CD4-positive, alpha-beta T cell treated with Interleukin-4 for 1 hour (primary cell): ENCODE results near the gene TJP1.

Experiments
- DNase-seq, 2 donors: peaks; one replicate each; pipeline ENCODE4 v3.0.0-alpha.2; 2020 to 2022

TJP1 gene

DNA sequence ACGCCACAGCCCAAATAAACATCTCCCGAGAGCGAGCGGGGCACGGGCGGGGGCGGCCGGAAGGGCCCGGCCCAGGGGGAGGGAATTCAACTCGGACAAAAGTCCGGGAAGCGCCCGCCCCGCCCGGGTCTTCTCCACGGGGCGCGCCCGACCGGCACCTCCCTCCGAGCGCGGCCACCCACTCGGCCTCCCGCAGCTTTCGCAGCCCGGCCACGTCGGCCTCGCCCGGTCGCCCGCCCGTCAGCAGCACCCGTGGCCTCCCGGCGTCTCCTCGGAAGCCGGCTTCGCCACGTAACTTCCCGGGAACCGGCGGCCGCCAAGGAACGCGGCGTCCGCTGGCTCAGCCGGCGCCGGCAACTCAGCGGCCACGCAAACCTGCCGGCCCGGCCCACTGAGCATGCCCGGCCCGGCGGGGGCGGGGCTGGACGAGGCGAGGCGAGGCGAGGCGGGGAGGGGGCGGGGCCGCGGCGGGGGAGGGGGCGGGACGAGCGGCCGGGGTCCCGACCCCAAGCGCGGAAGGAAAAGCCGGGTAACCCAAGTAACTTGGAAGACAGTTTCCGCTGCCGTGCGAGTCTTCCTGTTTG lies at the start of gene TJP1:
Gene TJP1, minus strand, starts transcription at position 369 of the 584 bp plus-strand sequence. CDS start 440 bp downstream, outside the sequence.
- no peak for DNase-seq

DNA sequence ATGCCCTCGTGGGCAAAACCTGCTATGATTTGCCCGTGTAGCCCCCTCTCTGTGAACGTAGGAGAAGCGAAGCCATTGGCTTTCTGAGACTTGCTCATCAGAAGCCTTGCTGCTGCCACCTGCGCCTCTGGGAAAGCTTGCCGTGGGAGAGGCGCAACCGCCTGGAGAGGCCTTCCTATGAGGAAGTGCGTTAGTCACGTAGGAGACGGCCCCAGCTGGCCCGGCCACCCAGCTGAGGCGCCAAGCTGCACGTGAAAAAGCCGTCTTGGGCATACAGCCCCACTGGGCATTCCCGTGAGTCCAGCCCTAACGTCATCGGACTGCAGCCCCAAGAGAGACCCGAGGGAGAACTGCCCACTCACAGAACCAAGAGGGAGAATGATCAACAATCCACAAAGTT lies 49.1 kb upstream of the TJP1 start:
- DNase-seq = no peak

DNA sequence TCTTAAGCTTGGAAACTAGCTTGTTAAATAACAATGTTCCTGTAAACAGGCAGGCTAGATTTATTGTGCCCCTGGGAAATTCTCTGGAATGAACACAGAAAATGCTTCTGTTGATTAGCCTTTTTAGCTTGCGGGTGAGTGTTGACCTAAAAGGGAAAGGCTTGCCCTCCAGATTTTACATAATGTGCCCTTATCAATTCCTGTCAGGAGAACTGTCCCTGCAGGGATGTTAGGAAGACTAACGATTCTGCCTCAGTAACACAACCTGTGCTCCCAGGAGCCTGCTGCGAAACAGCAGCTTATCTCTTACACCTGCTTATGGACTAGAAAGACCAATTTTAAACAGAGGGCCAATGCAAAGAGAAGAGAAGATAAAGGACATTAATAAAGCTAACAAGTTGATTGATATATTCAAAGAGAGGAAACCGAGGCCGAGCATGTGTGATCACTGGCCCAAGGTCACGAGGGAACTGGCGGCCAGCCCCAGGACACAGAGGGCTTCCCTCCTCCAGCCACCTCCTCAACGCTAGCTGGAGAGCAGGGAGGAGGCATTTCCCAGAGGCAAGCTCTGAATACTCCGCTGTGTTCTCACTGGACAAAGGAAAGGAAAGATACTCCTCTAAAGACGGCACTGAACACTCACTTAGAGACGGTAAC lies 48.4 kb upstream of the TJP1 start:
- DNase-seq = no peak

DNA sequence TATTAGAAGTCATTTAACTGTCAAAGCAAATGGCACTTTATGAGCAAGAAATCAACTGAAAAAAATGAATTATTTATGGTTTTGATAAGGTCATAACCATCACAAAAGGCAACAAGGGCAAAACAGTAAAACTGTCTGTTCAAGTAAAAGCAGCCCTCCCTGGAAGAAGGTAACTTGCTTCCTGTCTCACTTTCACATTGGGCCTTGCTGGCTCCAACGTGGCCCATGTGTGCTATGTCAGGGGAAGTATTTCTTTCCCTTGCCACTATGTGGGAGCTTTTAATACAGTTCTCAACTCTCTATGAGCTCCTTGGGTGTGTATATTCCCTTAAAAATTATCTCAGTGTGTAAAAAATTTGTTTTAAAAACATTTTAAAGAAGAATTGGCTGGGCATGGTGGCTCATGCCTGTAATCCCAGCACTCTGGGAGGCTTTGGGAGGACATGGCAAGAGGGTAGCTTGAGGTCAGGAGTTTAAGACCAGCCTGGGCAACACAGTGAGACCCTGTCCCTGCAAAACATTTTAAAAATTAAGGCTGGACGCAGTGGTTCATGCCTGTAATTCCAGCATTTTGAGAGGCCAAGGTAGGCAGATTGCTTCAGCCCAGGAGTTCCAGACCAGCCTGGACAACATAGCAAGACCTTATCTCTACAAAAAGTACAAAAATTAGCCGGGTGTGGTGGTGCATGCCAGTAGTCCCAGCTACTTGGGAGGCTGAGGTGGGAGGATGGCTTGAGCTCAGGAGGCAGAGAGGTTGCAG lies 45.2 kb upstream of the TJP1 start:
- no peak for DNase-seq

DNA sequence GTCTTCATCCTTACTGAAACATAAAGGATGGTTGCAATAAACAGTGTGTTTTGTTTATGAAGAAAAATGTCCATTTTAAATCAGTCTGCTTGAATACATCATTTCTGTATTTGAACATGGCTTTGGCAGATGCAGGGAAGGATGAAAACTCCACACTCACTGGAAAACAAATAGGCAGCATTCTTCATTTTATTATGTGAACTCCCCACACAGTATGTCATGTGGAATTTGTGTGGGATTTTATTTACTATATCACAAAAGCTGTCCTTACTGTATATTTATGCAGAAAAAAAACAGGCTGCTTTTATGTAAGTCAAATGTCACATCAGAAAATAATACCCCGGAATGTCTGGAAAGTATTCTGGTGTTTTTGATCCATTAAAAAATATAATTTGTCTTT lies 44.1 kb upstream of the TJP1 start:
- no peak for DNase-seq

DNA sequence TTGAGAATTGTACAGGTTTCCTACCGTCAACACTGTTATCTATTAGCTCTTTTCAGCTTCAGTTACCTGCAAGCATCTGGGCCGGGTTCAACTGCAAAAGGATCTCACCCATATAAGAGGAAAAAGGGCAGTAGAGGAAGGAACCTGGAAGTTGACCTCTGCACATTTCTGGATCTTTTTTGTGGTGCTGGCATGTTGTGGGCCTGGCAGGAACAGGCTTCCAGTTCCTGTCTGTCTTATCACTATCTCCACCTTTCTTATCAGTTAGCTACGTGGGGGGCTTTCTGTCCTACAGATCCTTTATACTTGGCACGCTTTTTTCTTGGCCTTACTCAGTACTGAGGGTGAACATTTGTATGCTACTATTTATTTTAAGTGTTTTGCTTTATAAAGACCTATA lies 42.2 kb upstream of the TJP1 start:
- DNase-seq = no peak

DNA sequence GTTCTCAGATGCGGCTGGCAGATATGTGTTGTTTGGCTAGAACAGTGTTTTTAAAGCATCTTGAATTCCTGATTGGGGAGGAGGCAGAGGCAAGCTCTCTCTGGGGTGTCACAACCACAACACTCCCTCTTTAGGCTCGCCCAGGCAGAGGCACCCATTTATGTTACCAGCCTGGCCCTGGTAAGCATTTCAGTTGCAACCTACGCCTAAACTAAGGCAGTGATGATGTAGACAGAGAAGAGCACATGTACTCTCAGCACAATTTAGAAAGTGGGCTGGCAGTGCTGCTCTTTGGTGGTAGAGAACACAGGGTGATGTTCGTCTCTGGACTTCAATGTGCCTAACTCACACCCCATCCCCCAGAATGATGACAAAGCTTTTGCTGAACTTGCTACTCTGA lies 41.2 kb upstream of the TJP1 start:
- no peak for DNase-seq

DNA sequence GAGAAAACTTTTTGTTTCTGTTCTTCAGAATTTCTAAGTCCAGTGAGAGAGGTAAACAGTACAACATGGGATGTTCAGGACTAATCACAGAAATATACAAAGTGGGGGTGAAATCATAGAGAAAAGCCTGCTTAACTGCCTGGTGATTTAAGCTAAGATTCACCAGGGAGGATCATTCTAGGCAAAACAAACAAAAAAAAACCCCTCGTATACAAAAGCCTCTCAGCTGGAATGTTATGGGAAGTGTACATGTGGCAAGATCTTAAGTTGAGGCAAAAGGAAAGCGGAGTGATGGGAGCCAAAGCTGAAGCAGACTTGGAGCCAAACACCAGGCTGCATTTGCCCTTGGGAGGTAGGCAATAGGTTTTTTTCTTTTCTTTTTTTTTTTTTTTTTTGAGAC lies 40.0 kb upstream of the TJP1 start:
- no peak for DNase-seq

DNA sequence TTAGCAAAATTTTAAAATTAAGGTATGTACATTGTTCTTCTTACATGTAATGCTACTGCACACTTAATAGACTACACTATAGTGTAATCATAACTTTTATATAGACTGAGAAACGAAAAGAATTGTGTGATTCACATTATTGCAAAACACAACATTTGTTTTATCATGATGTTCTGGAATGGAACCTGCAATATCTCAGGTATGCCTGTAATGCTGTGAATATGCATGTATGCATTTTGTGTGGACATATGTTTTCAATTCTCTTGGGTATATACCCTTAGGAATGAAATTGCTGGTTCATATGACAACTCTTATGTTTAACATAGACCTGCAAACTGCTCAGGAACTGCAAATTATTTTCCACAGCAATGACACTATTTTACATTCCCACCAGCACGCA lies 38.6 kb upstream of the TJP1 start:
- DNase-seq = no peak

DNA sequence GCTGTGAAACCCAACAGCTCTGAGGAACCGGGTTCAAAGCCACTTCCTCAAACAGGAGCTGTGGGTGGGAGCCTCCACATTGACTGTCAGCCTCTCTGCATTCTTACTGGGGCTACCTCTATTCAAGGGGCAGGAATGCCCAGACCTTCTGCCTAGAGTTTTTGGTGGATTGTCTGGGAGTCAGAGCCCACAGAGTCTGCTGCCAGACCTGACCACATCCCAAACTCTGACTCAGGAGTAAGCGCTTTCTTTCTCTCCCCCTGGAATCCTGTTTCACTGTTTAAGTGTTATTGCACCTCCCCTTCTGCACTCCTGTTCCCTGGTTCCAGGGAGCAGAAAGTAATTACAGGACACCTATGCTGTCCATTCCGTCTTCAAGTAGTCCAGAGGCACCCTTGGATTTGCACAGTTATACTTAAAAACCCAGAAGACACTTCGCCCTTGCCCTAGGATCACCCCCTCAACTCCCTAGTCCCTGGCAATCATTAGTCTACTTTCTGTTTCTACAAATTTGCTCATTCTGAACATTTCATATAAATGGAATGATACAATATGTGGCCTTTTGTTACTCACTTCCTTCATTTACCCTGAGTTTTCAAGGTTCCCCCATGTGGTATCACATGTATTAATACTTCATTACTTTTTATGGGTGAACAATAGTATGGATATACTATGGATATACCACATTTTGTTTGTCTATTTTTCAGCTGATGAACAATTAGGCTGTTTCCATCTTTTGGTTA lies 37.9 kb upstream of the TJP1 start:
- no peak for DNase-seq

DNA sequence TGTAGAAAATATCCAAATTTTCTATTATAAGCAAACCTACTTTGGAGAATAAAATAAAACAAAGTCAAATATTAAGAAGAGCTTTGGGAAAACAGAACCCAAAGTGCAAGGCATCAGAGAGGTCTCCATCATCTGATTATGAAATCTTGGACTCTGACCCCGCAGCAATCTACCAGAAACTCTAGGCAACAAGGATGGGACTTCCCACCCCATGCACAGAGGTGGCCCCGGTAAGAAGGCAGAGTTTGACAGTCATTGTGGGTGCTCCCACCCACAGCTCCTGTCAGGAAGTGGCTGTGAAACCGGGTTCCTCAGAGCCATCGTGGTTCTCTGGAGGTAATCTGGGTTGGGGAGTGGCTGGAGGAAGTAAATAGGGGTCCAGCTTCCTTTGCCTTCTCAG lies 37.0 kb upstream of the TJP1 start:
- no peak for DNase-seq

DNA sequence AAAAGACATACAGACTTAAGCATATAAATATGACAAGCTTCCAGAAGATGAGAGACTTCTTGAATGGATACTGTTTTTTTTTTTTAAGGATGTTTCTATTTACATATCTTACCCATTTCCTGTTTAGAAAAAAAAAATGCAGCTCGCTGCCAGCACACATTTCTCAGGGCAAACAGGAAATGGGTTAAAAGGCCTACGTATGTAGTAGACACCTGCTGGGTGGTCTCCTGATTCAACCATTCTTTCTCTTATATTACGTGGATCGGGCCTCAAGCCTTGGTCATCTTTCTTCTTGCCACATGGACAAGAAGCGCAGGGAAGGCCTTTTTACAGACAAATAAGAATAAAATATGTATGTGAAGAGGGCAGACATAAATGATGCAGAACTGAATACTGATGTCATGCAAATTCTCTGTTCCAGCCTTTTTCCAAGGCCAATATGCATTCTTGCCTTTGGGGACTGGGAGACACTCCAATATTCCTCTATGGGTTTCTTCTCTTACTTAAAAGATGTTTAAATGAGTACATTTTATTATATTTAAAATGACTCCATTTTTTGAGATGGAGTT lies 35.0 kb upstream of the TJP1 start:
- no peak for DNase-seq

DNA sequence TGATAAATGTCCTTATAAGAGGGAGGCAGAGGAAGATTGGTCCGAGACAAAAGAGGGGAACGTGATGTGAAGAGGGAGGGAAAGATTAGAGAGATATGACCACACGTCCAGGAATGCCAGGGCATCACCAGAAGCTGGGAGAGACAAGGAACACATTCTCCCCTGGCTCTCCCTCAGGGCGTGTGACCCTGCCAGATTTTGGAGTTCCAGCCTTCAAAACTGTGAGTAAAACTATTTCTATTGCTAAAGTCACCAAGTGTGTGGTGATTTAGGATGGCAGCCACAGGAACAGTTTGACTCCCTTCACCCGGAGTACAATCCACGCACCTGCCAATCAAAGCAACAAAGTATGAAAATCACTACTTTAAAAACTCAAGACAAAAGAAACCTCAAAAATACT lies 32.1 kb upstream of the TJP1 start:
- DNase-seq = no peak

DNA sequence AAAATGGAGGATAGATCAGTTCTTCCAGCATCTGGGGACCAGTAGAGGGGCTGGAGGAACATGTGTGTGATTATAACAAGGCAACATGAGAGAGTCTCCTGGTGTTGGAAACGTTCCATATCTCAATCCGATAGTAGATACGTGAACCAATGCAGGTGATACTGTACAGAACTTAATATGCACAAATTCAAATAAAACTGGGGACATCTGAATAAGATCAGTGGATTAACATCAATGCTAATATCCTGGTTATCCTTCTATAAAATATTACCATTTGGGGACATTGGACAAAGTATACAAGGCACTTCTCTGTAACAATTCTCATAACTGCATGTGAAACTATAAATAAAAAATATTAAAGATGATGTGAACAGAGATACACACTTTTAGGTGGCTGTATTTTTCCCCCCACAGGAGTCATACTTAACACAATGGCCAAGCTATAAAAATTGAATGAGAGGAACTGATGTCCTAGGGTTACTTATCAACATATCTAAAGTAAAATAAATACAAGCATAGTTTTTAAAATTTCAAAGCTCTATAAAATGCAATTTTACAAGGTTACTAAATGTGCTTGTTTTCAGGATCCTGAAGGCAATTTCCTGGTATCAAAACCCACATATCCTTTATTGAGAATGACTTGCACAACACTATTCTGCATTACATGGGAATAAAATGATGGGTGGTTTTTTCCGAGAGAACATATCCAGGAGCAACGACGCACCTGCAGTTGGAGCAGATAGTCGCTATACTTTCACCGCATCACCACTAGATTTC lies 31.1 kb upstream of the TJP1 start:
- DNase-seq = no peak

DNA sequence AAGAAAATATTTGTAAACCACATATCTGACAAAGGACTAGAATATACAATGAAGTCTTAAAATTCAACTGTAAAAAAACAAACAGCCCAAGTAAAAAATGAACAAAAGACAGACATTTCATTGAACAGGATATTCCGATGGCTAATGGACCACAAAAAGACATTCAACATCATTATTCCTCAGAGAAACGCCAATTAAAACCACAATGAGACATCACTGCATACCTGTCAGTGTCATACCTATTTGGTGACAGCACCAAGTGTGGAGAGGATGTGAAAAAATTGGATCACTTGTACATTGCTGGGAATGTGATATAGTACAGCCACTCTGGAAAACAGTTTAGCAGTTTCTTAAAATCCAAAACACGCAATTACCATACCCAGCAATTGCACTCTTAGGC lies 29.9 kb upstream of the TJP1 start:
- DNase-seq = no peak

DNA sequence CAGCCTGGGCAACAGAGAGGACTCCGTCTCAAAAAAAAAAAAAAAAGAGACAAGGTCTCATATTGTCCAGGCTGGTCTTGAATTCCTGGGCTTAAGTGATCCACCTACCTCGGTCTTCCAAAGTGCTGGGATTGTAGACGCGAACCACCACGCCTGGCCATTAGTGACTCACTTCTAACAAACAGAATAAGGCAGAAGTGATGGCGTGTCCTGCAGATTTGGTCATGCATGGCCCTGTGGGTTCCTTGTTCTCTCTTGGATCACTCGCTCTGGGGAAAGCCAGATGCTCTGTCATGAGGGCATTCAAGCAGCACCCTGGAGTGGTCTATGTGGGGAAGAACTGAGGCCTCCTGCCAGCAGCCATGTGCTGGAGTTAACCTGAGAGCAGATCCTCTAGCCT lies 27.4 kb upstream of the TJP1 start:
- DNase-seq = no peak

DNA sequence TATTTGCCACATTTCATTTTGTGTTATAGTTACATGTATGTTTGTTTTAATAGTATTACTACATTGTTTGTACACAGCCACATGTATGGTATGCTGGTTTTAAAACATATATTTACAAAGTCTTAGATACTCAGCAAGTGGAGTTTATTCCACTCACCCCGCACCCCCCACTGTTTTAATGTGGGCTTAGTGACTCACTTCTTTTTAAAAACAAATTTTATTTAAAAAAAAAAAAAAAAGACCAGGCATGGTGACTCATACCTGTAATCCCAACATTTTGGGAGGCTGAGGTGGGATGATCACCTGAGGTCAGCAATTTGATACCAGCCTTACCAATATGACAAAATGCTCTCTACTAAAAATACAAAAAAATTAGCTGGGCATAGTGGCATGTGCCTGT lies 26.9 kb upstream of the TJP1 start:
- DNase-seq = no peak

DNA sequence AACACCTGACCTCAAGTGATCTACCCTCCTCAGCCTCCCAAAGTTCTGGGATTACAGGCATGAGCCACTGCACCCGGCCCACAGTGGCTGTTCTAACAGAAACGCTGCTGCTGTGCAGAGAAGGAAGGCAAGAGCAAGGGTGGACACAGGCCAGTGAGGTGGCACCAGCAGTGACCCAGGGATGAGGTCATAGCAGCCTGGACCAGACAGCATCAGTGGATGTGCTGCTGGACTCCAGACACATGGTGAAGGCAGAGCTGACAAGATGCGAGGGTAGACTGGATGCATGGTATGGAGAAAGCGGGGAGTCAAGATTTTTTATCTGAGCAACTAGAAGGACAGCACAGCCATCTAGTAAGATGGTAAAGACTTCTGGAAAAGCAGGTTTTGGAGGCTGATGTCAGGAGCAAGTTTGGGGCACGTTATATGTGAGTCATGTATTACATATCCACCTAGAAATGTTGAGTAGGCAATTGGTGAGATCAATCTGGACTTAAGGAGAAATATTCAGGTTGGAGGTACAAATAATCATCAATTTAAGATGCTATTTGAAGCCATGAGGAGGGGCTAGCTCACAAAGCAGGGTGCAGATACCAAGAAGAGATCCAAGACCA lies 22.1 kb upstream of the TJP1 start:
- no peak for DNase-seq

DNA sequence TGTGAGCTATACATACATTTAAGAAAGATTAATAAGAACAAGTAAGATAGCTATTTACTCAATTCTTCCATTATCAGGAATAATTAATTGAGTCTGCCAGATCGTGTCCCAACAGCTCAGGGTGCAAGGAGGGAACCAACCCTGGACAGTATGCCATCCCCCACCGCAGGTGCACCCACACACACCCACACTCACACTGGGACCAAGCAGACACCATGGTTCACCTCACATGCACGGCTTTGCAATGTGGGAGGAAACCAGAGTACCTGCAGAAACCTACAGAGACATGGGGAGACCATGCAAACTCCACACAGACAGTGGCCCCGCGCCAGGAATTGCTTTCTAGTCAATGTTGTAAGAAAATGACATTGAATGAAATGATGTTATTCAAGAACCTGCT lies 20.0 kb upstream of the TJP1 start:
- DNase-seq = no peak

DNA sequence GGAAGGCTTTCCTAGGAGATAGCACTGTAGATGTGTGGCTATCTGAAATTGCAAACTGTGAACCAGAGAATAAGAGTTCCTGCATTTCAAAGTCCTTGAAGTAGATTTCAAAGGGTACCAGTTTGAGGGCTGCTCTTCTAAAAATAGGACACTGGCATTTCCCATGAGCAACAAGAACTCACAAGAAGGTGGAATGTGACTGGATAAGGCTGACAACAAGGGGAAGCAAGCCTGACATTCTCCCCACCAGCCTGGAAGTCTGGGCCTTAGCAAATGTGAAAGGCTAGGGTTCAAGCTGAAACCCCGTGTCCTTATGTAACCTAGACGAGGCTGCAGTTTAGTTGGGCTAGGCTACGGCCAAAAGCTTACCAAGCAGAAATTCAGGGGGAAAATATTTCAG lies 18.7 kb upstream of the TJP1 start:
- DNase-seq = no peak

DNA sequence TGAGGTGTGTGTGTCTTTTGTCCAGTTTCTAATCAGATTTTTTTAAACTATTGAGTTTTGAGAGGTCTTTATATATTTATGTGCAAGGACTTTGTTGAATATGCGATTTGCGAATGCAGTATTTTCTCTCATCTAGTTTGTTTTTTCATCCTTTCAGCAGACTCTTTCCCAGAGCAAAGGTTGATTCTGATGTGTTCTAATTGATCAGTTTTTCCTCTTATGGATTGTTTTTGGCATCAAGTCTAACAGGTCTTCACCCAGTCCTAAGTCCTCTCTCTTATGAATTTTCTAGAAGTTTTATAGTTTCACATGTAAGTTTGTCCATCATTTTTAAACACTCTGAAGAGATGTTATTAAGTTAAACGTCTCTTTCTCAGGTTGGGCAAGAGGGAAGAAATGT lies 17.8 kb upstream of the TJP1 start:
- DNase-seq = no peak

DNA sequence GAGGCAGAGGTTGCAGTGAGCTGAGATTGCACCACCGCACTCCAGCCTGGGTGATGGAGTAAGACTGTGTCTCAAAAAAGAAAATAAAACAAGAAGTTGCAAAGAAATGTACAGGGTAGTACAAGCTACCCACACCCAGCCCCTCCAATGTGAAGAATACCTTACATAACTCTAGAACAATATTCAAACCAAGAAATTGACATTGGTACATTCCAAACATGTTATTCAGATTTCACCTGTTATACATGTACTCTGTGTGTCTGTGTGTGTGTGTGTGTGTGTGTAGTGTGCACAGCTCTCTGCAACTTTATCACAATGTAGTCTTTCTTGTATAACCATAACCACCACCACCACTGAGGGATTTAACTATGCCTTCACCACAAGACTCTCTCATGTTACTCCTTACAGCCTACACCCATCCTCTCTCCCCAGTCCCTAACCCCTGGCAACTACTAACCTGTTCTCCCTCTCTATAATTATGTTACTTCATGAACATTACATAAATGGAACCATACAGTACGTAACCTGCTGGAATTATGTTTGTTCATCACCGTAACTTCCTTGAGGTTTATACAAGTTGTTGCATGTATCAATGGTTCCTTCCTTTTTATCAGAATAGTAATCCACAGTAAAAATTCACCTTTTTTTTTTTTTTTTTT lies 16.2 kb upstream of the TJP1 start:
- DNase-seq = no peak
